ENCODE measurements around the gene ANO6.

ANO6 gene

DNA sequence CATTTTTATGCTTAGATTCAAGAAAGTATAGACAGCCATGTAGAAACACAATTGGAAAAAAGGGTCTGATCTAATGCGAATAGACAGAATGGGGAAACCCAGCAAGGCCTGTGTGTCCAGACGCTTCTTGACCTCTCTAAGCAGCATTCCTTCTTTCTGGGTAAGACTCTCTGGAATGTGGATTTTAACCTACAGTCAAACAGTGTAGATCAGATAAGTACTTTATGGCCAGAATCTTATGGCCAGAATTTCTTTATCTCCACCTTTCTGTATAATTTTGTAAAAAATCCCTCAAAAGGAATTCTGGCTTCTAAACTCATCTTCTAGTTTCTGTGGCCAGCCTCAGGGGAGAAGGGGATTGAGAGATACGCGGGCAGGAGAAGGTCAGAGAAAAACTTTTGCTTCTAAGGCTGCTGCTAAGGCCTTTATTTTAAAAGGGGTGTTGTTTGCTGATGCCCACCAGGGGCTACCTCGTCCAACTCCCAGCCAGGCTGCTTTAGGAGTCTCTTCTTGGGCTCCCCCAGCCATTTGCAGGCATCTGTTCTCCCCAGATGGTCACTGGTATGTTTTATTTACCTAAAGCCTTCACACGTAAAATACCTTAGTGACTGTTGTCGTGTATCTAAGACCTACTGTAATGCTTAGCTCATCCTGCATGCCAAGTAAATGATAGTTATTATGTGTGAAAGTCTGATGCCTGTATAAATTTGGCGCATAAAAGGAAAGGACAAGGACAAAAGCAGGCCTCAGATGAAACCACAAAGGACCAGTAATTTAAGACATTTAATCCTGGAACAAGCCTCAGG lies 68.4 kb downstream of the ANO6 start:
- DNase-seq = no peak

DNA sequence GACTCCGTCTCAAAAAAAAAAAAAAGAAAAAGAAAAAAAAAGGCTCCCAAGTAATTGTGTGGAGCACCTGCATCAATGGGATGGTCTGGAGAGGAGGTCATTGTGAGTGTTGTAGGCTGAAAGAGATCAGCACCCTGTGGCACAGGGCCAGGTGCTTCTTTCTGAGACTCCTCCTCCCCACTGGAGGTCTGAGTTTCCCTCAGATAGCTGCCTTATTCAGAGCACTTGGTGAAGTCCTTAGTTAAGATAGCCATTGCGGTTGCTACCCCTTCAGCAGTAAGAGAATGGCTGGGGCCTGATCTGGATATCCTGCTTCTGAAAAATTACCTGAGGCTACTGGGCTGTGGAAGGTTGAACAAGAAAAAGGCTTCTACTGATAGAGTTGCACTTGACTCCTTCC lies 69.8 kb downstream of the ANO6 start:
- no peak for DNase-seq

DNA sequence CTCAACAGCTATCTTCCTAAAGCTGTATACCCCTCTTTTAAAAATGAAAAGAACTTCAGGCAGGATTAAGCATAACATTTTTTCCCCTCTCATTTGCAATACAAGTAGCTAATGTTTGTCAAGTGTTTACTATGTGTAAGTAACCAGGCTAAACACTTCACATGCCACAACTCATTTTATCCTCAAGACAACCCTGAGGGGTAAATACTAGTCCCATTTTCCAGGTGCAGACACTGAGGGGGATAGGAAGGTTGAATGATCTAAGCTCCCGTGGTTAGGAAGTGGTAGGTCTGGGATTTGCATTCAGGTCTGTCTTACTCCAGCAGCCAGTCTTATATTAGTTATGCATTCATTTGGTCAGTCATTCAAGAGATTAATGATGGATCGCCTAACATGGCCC lies 70.7 kb downstream of the ANO6 start:
- no peak for DNase-seq

GRCh38 chr12:45289245-45290215 lies 73.6 kb downstream of the ANO6 start:
- no peak for DNase-seq

- DNase-seq = no peak
Measured at GRCh38 chr12:45290216-45290605, 74.3 kb downstream of the ANO6 start.

GRCh38 chr12:45291518-45291917 lies 75.6 kb downstream of the ANO6 start:
- DNase-seq = no peak

- DNase-seq = no peak
Measured at GRCh38 chr12:45292486-45293195, 76.7 kb downstream of the ANO6 start.

DNA sequence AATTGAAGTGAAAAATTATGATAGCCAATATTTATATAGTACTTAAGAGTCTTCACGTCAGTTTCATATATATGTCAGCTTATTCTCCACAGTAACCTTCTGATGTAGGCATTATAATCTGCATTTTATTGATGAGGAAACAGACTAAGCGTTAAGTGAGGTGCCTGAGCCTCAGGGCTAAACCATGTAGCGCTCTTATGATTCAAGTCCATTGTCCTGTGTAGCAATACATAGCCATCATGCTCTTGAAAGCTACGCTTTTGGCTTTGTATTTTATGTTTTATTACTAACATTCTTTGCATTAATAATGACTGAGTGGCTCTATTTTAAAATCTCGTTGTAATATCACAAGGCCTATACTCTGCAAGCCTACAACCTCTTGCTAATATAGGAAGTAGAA lies 79.0 kb downstream of the ANO6 start:
- no peak for DNase-seq

- no peak for DNase-seq
Measured at GRCh38 chr12:45296046-45296586, 80.2 kb downstream of the ANO6 start.

GRCh38 chr12:45298047-45298446 lies 82.2 kb downstream of the ANO6 start:
- DNase-seq = no peak

GRCh38 chr12:45298721-45299692 lies 83.1 kb downstream of the ANO6 start:
- DNase-seq = no peak

- no peak for DNase-seq
Measured at GRCh38 chr12:45302621-45303369, 86.9 kb downstream of the ANO6 start.

DNA sequence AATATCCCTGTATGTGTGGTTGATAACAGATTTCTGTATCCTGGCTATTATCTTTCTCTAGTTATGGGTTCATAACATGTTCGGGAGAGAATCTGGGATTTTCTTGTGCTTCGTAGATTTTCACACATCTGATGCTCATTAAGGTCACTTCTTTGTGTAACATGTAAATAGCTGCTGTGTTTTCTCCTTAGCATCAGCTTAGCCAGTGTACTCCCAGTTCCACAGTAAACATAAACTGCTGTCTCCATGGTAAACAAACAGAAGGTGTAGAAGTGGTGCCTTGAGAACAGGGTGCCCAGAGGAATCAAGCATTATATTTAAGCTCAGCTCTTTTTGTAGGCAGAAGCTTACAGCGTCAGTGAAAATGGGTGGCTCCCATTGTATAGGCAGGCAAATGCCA lies 88.0 kb downstream of the ANO6 start:
- no peak for DNase-seq

GRCh38 chr12:45304514-45305178 lies 88.8 kb downstream of the ANO6 start:
- DNase-seq = no peak

DNA sequence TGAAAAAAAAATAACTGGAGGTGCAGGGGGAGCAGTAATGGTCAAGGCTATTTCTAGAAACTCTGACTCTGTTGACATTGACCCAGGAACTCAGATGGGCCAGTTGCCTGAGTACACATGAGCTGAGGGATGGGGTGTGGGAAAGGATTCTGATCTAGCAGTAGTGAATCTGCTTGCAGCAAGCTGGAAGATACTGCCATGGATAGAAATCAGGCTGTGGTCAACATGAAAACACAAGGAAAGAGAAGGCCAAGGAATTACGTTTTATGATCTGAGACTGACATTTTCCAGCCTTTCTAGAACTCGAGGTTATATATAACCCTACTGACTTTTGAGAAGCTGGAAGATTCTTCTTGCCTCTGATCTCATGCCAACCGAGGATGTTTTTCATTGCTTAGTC lies 90.0 kb downstream of the ANO6 start:
- no peak for DNase-seq

DNA sequence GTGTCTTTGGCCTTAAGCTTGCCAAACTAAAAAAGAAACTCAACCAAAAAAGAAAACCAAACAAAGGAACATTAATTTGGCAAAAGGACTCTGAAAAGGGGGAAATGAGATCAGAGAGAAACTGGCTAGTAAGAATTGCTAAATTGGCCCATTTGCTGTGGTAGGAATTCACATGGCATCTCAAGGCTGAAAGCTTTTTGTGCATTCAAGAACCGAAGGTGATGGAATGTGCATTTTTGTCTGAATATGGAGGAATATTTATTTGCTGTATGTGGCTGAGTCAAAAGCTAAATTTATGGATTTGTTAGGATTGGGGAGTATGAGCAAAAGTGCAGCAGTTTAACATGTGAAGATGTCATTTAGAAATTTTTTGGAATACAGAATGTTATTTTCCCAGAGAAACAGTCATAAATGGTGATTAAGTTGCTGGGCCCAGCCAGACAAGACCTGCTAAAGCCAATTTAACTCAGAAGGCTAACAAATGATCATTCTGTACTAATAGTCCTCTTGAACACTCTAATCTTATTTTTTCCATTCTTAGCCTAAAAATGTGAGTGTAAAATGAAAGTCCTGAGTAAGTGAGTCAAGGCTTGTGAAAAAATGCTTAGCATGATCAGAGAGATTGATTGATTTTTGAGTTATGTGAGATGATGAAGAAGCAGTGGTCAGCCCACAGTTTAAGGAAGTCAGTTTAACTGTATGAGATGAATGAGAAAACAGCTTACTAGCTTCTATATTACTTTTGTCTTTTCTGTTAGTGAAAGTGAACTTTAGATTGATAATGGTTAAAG lies 94.1 kb downstream of the ANO6 start:
- DNase-seq = no peak

DNA sequence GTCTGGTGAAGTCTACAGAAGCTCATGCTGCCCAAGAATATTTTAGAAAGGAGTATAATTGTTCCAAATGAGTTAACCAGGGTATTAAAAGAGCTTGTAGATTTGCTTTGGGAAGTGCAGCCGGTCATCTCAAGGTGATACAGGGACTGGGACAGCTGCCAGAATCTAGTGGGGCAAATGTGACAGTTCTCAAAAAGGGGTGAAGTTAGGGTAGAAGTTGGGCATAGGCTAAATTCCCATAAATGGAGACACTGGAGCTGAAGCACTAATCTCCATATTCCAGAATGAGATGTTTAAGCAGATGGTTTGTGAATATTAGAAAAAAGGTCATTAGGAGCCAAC lies 94.7 kb downstream of the ANO6 start:
- no peak for DNase-seq

DNA sequence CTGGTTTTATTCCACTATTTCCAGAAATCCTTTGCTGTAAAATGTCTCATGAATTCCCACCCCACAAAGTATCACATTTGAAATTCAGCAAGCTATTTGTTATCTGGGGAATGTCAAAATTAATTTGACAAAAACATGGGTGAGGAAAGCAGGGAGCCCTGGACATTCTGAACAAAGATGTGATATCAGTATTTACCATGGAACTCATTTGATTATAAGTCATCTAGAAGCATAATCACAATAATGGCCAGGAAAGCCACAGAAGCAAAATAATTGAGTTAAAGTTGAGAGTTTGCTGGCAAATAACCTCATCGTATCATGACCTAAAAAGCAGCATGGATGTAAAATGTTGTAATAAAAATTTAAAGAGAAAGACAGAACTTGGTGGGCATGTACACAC lies 96.1 kb downstream of the ANO6 start:
- DNase-seq = no peak

DNA sequence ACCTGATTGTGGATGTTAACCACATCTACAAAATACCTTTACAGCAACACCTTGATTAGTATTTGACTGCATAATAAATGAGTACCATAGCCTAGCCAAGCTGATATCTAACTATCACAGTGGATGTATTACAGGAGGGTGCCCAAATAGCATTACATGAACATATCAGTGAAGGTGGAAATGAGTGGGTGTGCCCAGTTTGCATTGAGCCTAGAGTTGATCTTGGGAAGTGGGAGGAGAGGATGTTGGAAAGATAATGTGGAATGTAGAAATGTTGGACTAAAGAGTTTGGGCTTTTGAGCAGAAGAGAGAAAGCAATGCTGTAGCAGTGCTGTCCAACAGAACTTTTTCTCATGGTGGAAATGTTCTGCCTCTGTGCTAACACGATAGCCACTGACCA lies 98.9 kb downstream of the ANO6 start:
- no peak for DNase-seq

GRCh38 chr12:45315462-45315861 lies 99.6 kb downstream of the ANO6 start:
- DNase-seq = no peak

Measured in activated CD8-positive, alpha-beta memory T cell treated with anti-CD3 and anti-CD28 coated beads, Interleukin-2, amount 50 U/mL, for 4 hours (primary cell).